Adrenal gland (tissue), 5 donors: ENCODE data around the gene DLG2.

ENCODE experiments used
- POLR2A ChIP-seq, 2 donors: fragments of 450-650 bp; IDR thresholded peaks; one replicate each; pipeline ENCODE4 v1.6.1; 2017; ENCODE audit warnings: antibody characterized with exemption in 2 of 2, mild to moderate bottlenecking in 2 of 2, moderate library complexity in 1 of 2
- TF ChIP-seq, protein P1 (sequence below), 6 experiments: fragments of 450-650 bp in 4 of 6; fragments of 200-600 bp in 2 of 6; sonication (generic) in 1 of 6; IDR thresholded peaks; 1 replicate in 5 of 6; 2 replicates in 1 of 6; pipeline versions ENCODE4 v1.5.1 to v1.8.0; 2016 to 2021; ENCODE audit warnings: antibody characterized with exemption in 6 of 6, mild to moderate bottlenecking in 2 of 6, moderate library complexity in 1 of 6
- donor health status: DM: no; HTN: no; CAD: no.

DNA sequence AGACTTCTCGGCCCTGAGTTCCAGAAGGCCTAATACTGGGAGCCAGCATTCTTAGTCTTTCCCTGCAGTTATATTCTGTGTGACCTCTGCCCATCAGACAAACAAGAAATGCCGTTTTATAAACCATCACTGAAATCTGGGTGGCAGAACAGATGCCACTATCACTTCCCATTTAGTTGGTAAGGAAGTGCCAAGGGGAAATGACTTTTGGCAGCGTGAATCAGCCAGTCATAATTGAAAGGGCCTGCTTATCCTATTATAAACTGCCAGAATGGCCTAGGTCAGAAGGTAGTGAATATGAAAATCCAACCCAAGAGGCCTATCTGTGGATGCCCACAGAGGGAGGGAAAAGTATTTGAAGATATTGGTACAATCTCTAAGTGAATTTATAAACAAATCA, 1694.1 kb downstream of the DLG2 start:
- TF ChIP-seq, protein P1, sequence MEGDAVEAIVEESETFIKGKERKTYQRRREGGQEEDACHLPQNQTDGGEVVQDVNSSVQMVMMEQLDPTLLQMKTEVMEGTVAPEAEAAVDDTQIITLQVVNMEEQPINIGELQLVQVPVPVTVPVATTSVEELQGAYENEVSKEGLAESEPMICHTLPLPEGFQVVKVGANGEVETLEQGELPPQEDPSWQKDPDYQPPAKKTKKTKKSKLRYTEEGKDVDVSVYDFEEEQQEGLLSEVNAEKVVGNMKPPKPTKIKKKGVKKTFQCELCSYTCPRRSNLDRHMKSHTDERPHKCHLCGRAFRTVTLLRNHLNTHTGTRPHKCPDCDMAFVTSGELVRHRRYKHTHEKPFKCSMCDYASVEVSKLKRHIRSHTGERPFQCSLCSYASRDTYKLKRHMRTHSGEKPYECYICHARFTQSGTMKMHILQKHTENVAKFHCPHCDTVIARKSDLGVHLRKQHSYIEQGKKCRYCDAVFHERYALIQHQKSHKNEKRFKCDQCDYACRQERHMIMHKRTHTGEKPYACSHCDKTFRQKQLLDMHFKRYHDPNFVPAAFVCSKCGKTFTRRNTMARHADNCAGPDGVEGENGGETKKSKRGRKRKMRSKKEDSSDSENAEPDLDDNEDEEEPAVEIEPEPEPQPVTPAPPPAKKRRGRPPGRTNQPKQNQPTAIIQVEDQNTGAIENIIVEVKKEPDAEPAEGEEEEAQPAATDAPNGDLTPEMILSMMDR (IDR thresholded peaks at IDR 0.05), result no peak
- TF ChIP-seq POLR2A (IDR thresholded peaks at IDR 0.05), result no peak
